Lower leg skin (tissue), 3 donors: Measurements from ENCODE around the gene MROH2A.

Experiments
- POLR2A ChIP-seq, 2 donors: fragments of 450-650 bp; IDR thresholded peaks; one replicate each; pipeline ENCODE4 v1.6.1; 2016 to 2017; ENCODE audit warnings: antibody characterized with exemption in 2 of 2, mild to moderate bottlenecking in 1 of 2, moderate library complexity in 1 of 2
- TF ChIP-seq, protein P1 (sequence below), 3 donors: fragments of 450-650 bp; IDR thresholded peaks; one replicate each; pipeline ENCODE4 v1.5.1; 2016; ENCODE audit warnings: antibody characterized with exemption in 3 of 3, mild to moderate bottlenecking in 3 of 3, moderate library complexity in 2 of 3

GRCh38 chr2:233815861-233816260 lies 37.7 kb downstream of the MROH2A start:
- TF ChIP-seq, protein P1, sequence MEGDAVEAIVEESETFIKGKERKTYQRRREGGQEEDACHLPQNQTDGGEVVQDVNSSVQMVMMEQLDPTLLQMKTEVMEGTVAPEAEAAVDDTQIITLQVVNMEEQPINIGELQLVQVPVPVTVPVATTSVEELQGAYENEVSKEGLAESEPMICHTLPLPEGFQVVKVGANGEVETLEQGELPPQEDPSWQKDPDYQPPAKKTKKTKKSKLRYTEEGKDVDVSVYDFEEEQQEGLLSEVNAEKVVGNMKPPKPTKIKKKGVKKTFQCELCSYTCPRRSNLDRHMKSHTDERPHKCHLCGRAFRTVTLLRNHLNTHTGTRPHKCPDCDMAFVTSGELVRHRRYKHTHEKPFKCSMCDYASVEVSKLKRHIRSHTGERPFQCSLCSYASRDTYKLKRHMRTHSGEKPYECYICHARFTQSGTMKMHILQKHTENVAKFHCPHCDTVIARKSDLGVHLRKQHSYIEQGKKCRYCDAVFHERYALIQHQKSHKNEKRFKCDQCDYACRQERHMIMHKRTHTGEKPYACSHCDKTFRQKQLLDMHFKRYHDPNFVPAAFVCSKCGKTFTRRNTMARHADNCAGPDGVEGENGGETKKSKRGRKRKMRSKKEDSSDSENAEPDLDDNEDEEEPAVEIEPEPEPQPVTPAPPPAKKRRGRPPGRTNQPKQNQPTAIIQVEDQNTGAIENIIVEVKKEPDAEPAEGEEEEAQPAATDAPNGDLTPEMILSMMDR (IDR thresholded peaks at IDR 0.05) = no peak
- no peak for TF ChIP-seq POLR2A (IDR thresholded peaks at IDR 0.05)
